B cell (primary cell): ENCODE measurements around the gene AKAP6. TPM values are rescaled to one million over a fixed set of nuclear protein-coding genes. Genes with fewer than 3 reads are reported as not detected.

Experiments used
- ATAC-seq: fragments of 200-7000 bp; cut with Tn5 transposase; one replicate; pipeline ENCODE4 v1.10.0; 2021; ENCODE audit warnings: low read depth, mild to moderate bottlenecking, moderate number of reproducible peaks, moderate library complexity
- CTCF ChIA-PET: fragments of 350-600 bp; sonication (Branson Sonifier 250); formaldehyde crosslinking; loops from one replicate; lab custom pipeline; 2021; ENCODE audit warnings: antibody characterized with exemption, inconsistent platforms; lab: Charles Lee
- POLR2A ChIA-PET: fragments of 350-600 bp; sonication (Branson Sonifier 250); formaldehyde crosslinking; loops from one replicate; lab custom pipeline; 2021; ENCODE audit warnings: antibody characterized with exemption; lab: Charles Lee
- DNase-seq: peaks from one replicate; pipeline ENCODE4 v3.0.0; 2013
- H2AFZ ChIP-seq: 2 replicates; pipeline ENCODE4 v1.6.1; 2012; ENCODE audit warnings: mild to moderate bottlenecking, low read depth, low read length; ENCODE audit not compliant: insufficient read depth, poor library complexity, severe bottlenecking
- H3K27ac ChIP-seq, 2 donors: 1 replicate in 1 of 2; 2 replicates in 1 of 2; pipeline ENCODE4 v1.5.1; 2012 to 2013; ENCODE audit warnings: low read length in 2 of 2, mild to moderate bottlenecking in 2 of 2, moderate library complexity in 1 of 2
- H3K27me3 ChIP-seq, 4 experiments: fragments of 200-600 bp in 1 of 4; sonication (generic) in 1 of 4; replicated peaks in 1 of 4; 1 replicate in 2 of 4; 2 replicates in 2 of 4; pipeline versions ENCODE4 v1.6.1 to v1.7.0; 2013 to 2016; ENCODE audit warnings: low read length in 3 of 4, mild to moderate bottlenecking in 2 of 4, mixed read lengths in 1 of 4, moderate library complexity in 1 of 4; ENCODE audit not compliant: insufficient read depth in 4 of 4, control insufficient read depth in 3 of 4; ENCODE audit errors: control extremely low read depth in 1 of 4
- H3K36me3 ChIP-seq, 2 experiments: replicated peaks in 1 of 2; 1 replicate in 1 of 2; 2 replicates in 1 of 2; pipeline versions ENCODE4 v1.6.1 to v1.7.1; 2013; ENCODE audit warnings: low read length in 1 of 2; ENCODE audit not compliant: insufficient read depth in 2 of 2, control insufficient read depth in 1 of 2; ENCODE audit errors: control extremely low read depth in 1 of 2, extremely low read depth in 1 of 2
- H3K4me1 ChIP-seq, 2 donors: fragments of 200-600 bp in 1 of 2; sonication (generic) in 1 of 2; 1 replicate in 1 of 2; 2 replicates in 1 of 2; pipeline versions ENCODE4 v1.5.1 to v1.6.1; 2013 to 2017; ENCODE audit warnings: low read length in 2 of 2; ENCODE audit not compliant: control insufficient read depth in 2 of 2, insufficient read depth in 2 of 2
- H3K4me2 ChIP-seq: replicated peaks from 2 replicates; pipeline ENCODE3; 2012; ENCODE audit warnings: mild to moderate bottlenecking, low read depth, low read length; ENCODE audit not compliant: poor library complexity, severe bottlenecking
- H3K4me3 ChIP-seq, 5 experiments: fragments of 200-600 bp in 1 of 5; sonication (generic) in 1 of 5; 1 replicate in 3 of 5; 2 replicates in 2 of 5; pipeline versions ENCODE4 v1.5.1 to v1.7.0; 2011 to 2016; ENCODE audit warnings: low read length in 4 of 5, mild to moderate bottlenecking in 4 of 5, low read depth in 2 of 5, control low read depth in 1 of 5, moderate library complexity in 1 of 5; ENCODE audit not compliant: insufficient read depth in 1 of 5; ENCODE audit errors: control extremely low read depth in 1 of 5, extremely low read depth in 1 of 5
- H3K79me2 ChIP-seq: fragments of 200-600 bp; sonication (generic); one replicate; pipeline ENCODE4 v1.6.0; 2016; ENCODE audit warnings: low read length; ENCODE audit not compliant: control insufficient read depth, insufficient read depth
- H3K9ac ChIP-seq: fragments of 200-600 bp; sonication (generic); 2 replicates; pipeline ENCODE4 v1.6.1; 2017; ENCODE audit warnings: mild to moderate bottlenecking, low read length, moderate library complexity
- H3K9me3 ChIP-seq, 3 donors: one replicate each; pipeline versions ENCODE4 v1.6.1 to v1.7.1; 2013; ENCODE audit warnings: low read length in 2 of 3; ENCODE audit not compliant: control insufficient read depth in 2 of 3, insufficient read depth in 1 of 3; ENCODE audit errors: control extremely low read depth in 1 of 3
- H4K20me1 ChIP-seq: 2 replicates; pipeline ENCODE4 v1.6.0; 2012; ENCODE audit warnings: mild to moderate bottlenecking, low read length; ENCODE audit not compliant: insufficient read depth, control insufficient read depth, poor library complexity, severe bottlenecking
- H3K27ac Mint-ChIP-seq: one replicate; pipeline ENCODE4 v1.8.0; 2021; ENCODE audit warnings: mixed read lengths
- H3K27me3 Mint-ChIP-seq: one replicate; pipeline ENCODE4 v1.8.0; 2021; ENCODE audit warnings: mixed read lengths
- H3K4me1 Mint-ChIP-seq: one replicate; pipeline ENCODE4 v1.8.0; 2021; ENCODE audit warnings: mixed read lengths
- H3K4me3 Mint-ChIP-seq: one replicate; pipeline ENCODE4 v1.8.0; 2021; ENCODE audit warnings: mixed read lengths
- H3K9me3 Mint-ChIP-seq: one replicate; pipeline ENCODE4 v1.8.0; 2022; ENCODE audit warnings: mixed read lengths; ENCODE audit not compliant: insufficient read depth
- CTCF ChIP-seq: fragments of 200-600 bp; IDR thresholded peaks from one replicate; pipeline ENCODE4 v1.8.0; 2022; ENCODE audit warnings: antibody characterized with exemption, mild to moderate bottlenecking
- EZH2 ChIP-seq: IDR thresholded peaks from 2 replicates; pipeline ENCODE4 v1.6.1; 2012; ENCODE audit warnings: borderline replicate concordance, low read depth, mild to moderate bottlenecking, moderate library complexity, low read length; ENCODE audit not compliant: insufficient read depth, poor library complexity, severe bottlenecking
- WGBS: methylation state at CpG from one replicate; pipeline ENCODE4 v1.1.5; 2013; ENCODE audit warnings: missing lambda C conversion rate; ENCODE audit not compliant: insufficient coverage; 5-methylcytosine and 5-hydroxymethylcytosine counted together
- intact Hi-C: fragments of 100-400 bp; cut with micrococcal nuclease; formaldehyde crosslinking; loops from one replicate; pipeline ENCODE4 v1.10.0; 2022
- polyA plus RNA-seq: library from polyadenylated mRNA; depleted of rRNA; stranded (reverse); fragments of >200 nt; gene quantifications from 2 replicates; pipeline ENCODE4 v1.2.3, GENCODE V29; 2012
- total RNA-seq, 2 donors: library from RNA; stranded (reverse); fragments of 120-200 nt in 1 of 2; gene quantifications; 1 replicate in 1 of 2; 2 replicates in 1 of 2; pipeline versions ENCODE4 v1.2.3 to v1.2.4, GENCODE V29; 2013 to 2022

AKAP6 gene
- total and polyA plus RNA-seq, 2 donors (not counting 1 experiment from before 2014, with no cell fraction given), result 1.4 to 2.8 TPM

- CTCF ChIA-PET, result no interaction called here
- intact Hi-C loops, result no loop called here
- Mint-ChIP-seq H3K4me3 (no peak overlapping the region), H3K4me1 (no peaks in the 10 kb centered on the region), H3K27ac (no peak overlapping the region), H3K27me3 (peaks cover 5% of the 10 kb centered on the region), H3K9me3 (peaks cover 2% of the 10 kb centered on the region)
- Histone ChIP-seq H3K27ac (no peak overlapping the region), H3K9me3 (peaks cover 0 to 3% (median 3%) of the 10 kb centered on the region in 3 donors), H3K4me1 (no peaks in the 10 kb centered on the region), H4K20me1 (no peaks in the 10 kb centered on the region), H3K27me3 (no peaks in the 10 kb centered on the region), H3K36me3 (no peaks in the 10 kb centered on the region), H3K4me2 (no peak overlapping the region), H3K9ac (no peak overlapping the region), H3K79me2 (no peaks in the 10 kb centered on the region), H2AFZ (no peak overlapping the region), H3K4me3 (no peak overlapping the region)
- ATAC-seq (no peak), DNase-seq (no peak)
- POLR2A ChIA-PET, result no interaction called here
- 100% methylated on average over 1 of the region's 1 CpG for WGBS
- TF ChIP-seq EZH2, result no peak
- no peak for TF ChIP-seq CTCF
Observed at GRCh38 chr14:32421781-32422180, 92.7 kb downstream of the AKAP6 start.

- no peak overlapping the region for H3K4me3 ChIP-seq
- no peaks in the 10 kb centered on the region for H3K36me3 ChIP-seq
- Mint-ChIP-seq H3K27ac (no peak overlapping the region), H3K9me3 (peaks cover 2% of the 10 kb centered on the region), H3K4me3 (no peak overlapping the region), H3K27me3 (peaks cover 5% of the 10 kb centered on the region), H3K4me1 (no peaks in the 10 kb centered on the region)
- H4K20me1 ChIP-seq, result no peaks in the 10 kb centered on the region
- H3K4me1 ChIP-seq, result no peaks in the 10 kb centered on the region
- no peak overlapping the region for H2AFZ ChIP-seq
- no peak overlapping the region for H3K27ac ChIP-seq
- intact Hi-C loops, result no loop called here
- no peak overlapping the region for H3K4me2 ChIP-seq
- no peak overlapping the region for H3K9ac ChIP-seq
- H3K79me2 ChIP-seq, result no peaks in the 10 kb centered on the region
- H3K9me3 ChIP-seq, result peaks cover 0 to 3% (median 3%) of the 10 kb centered on the region in 3 donors
- ChIA-PET CTCF (no interaction called here), POLR2A (no interaction called here)
- no peak for TF ChIP-seq EZH2
- TF ChIP-seq CTCF, result no peak
- DNase-seq, result no peak
- no peaks in the 10 kb centered on the region for H3K27me3 ChIP-seq
- no peak for ATAC-seq
Observed at GRCh38 chr14:32422440-32422839, 93.3 kb downstream of the AKAP6 start.
